Measurements from ENCODE around the gene FNIP1.

The FNIP1 gene

DNA sequence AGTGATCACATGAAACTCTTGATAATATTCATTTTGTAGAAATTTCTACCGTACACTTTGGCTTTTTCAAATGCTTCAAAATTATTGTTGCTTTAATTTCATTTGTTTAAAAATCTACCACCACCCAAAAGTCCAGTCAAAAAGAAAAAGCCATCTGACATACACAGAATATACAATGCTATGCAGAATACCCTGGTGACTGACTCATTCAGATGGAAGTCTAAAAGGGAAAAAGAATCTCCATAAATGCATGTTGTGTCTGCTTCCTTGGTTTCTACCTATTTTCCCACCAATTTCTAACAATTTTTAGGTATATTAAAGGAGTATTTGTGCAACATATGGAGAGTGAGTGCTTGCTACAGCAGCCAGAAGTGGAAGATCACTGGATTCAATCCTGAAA, 152.4 kb downstream of the FNIP1 start:
- Histone ChIP-seq H3K9ac (ENCODE audit: low read length) (no peak overlapping the region), H3K27me3 (ENCODE audit: low read length) (no peaks in the 10 kb centered on the region), H3K9me3 (ENCODE audit: insufficient read depth, low read length) (no peaks in the 10 kb centered on the region), H3K4me2 (ENCODE audit: low read depth, low read length, poor library complexity, severe bottlenecking) (no peak overlapping the region), H2AFZ (ENCODE audit: low read depth, low read length, severe bottlenecking) (no peak overlapping the region), H3F3A (ENCODE audit: insufficient read depth) (peaks cover 34% of the 10 kb centered on the region), H3K4me3 (ENCODE audit: insufficient read depth, low read length, poor library complexity, severe bottlenecking) (no peak overlapping the region), H3K79me2 (ENCODE audit: insufficient read depth, low read length) (no peaks in the 10 kb centered on the region), H3K9me2 (replicated peaks; ENCODE audit: insufficient read depth, low read length) (no peaks in the 10 kb centered on the region), H4K20me1 (ENCODE audit: low read depth, low read length) (no peaks in the 10 kb centered on the region), H3K27ac (ENCODE audit: low read depth, low read length) (no peak overlapping the region), H3K36me3 (ENCODE audit: low read length) (peaks cover 6% of the 10 kb centered on the region; the same call in 1 of the 2 replicates)
- TF ChIP-seq EZH2phosphoT487 (conservative IDR thresholded peaks at IDR 0.05; ENCODE audit: low read length): no peak
- TF ChIP-seq, protein P1, sequence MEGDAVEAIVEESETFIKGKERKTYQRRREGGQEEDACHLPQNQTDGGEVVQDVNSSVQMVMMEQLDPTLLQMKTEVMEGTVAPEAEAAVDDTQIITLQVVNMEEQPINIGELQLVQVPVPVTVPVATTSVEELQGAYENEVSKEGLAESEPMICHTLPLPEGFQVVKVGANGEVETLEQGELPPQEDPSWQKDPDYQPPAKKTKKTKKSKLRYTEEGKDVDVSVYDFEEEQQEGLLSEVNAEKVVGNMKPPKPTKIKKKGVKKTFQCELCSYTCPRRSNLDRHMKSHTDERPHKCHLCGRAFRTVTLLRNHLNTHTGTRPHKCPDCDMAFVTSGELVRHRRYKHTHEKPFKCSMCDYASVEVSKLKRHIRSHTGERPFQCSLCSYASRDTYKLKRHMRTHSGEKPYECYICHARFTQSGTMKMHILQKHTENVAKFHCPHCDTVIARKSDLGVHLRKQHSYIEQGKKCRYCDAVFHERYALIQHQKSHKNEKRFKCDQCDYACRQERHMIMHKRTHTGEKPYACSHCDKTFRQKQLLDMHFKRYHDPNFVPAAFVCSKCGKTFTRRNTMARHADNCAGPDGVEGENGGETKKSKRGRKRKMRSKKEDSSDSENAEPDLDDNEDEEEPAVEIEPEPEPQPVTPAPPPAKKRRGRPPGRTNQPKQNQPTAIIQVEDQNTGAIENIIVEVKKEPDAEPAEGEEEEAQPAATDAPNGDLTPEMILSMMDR (IDR thresholded peaks at IDR 0.05; ENCODE audit: insufficient read depth, low read length, poor library complexity, severe bottlenecking): no peak

GRCh38 chr5:131641494-131641893, 155.3 kb downstream of the FNIP1 start:
- Histone ChIP-seq H4K20me1 (ENCODE audit: low read depth, low read length) (no peaks in the 10 kb centered on the region), H3K9me3 (ENCODE audit: insufficient read depth, low read length) (no peaks in the 10 kb centered on the region), H3F3A (ENCODE audit: insufficient read depth) (peaks cover 10% of the 10 kb centered on the region), H2AFZ (ENCODE audit: low read depth, low read length, severe bottlenecking) (no peak overlapping the region), H3K4me2 (ENCODE audit: low read depth, low read length, poor library complexity, severe bottlenecking) (no peak overlapping the region), H3K27ac (ENCODE audit: low read depth, low read length) (no peak overlapping the region), H3K36me3 (ENCODE audit: low read length) (peaks cover 6% of the 10 kb centered on the region; the same call in 1 of the 2 replicates), H3K9me2 (replicated peaks; ENCODE audit: insufficient read depth, low read length) (no peaks in the 10 kb centered on the region), H3K9ac (ENCODE audit: low read length) (no peak overlapping the region), H3K27me3 (ENCODE audit: low read length) (no peaks in the 10 kb centered on the region), H3K79me2 (ENCODE audit: insufficient read depth, low read length) (no peaks in the 10 kb centered on the region), H3K4me3 (ENCODE audit: insufficient read depth, low read length, poor library complexity, severe bottlenecking) (no peak overlapping the region)
- TF ChIP-seq EZH2phosphoT487 (conservative IDR thresholded peaks at IDR 0.05; ENCODE audit: low read length): no peak
- TF ChIP-seq, protein P1 (IDR thresholded peaks at IDR 0.05; ENCODE audit: insufficient read depth, low read length, poor library complexity, severe bottlenecking): no peak

DNA sequence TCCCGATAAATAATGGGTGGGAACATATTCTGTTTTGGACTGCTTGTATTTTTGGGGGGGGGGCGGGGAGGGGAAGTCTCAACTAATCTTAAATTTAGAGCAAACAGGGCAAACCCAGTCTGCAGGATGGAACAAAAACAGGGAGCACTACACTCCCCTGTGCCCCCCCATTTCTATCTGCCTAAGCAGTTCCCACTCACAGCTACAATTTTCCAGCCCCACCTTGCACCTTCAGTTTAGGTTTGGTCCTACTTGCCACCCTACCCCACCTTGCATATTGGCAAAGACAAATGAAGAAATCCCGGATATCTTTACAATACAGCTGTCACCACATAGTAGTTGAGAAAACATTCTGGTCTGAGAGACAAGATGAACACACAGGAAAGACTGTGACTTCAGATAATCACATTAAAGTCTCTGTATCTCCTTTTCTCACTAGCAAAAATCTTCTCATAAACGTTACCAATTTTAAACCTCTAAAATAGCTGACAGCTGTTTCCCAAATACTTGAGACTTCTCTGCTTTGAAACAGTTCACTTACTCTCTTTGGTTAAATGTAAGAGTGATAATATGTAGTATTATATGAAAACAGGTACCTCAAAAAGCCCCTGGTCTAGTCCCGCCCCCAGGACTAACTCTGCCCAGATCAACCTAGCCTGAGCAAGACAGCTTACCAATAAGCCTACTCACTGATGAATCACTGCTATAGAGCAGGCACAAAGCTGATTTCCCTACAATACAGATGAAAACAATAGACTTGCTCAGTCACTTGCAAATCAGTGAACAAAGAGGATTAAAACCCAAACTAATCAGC, 156.6 kb downstream of the FNIP1 start:
- Histone ChIP-seq H3K9ac (ENCODE audit: low read length) (no peak overlapping the region), H3K27me3 (ENCODE audit: low read length) (no peaks in the 10 kb centered on the region), H4K20me1 (ENCODE audit: low read depth, low read length) (no peaks in the 10 kb centered on the region), H3K27ac (ENCODE audit: low read depth, low read length) (no peak overlapping the region), H3K79me2 (ENCODE audit: insufficient read depth, low read length) (no peaks in the 10 kb centered on the region), H3K4me2 (ENCODE audit: low read depth, low read length, poor library complexity, severe bottlenecking) (no peak overlapping the region), H3K9me3 (ENCODE audit: insufficient read depth, low read length) (no peaks in the 10 kb centered on the region), H3K4me3 (ENCODE audit: insufficient read depth, low read length, poor library complexity, severe bottlenecking) (no peak overlapping the region), H3K9me2 (replicated peaks; ENCODE audit: insufficient read depth, low read length) (no peaks in the 10 kb centered on the region), H3K36me3 (ENCODE audit: low read length) (peaks cover 6% of the 10 kb centered on the region; the same call in 1 of the 2 replicates), H3F3A (ENCODE audit: insufficient read depth) (peaks cover 8% of the 10 kb centered on the region), H2AFZ (ENCODE audit: low read depth, low read length, severe bottlenecking) (no peak overlapping the region)
- no peak for TF ChIP-seq EZH2phosphoT487 (conservative IDR thresholded peaks at IDR 0.05; ENCODE audit: low read length)
- TF ChIP-seq, protein P1 (IDR thresholded peaks at IDR 0.05; ENCODE audit: insufficient read depth, low read length, poor library complexity, severe bottlenecking): no peak

Data from SU-DHL-6 (cell line).